Activated CD4-positive, alpha-beta T cell treated with anti-CD3 and anti-CD28 coated beads, Interleukin-2, amount 50 U/mL, for 1 hour (primary cell): ENCODE data around the gene TRAPPC8.

Source experiments
- DNase-seq: peaks from one replicate; pipeline ENCODE4 v3.0.0-alpha.2; 2020

The TRAPPC8 gene

GRCh38 chr18:31783059-31783458 lies 159.9 kb downstream of the TRAPPC8 start:
- no peak for DNase-seq
